K562 (cell line): ENCODE data around the gene DHRS12. TPM values are rescaled to one million over a fixed set of nuclear protein-coding genes. Genes with fewer than 3 reads are reported as not detected.

Experiments used
- ATAC-seq: fragments of 200-7000 bp; cut with Tn5 transposase; 3 replicates; pipeline ENCODE4 v1.9.1; 2020; ENCODE audit warnings: moderate library complexity
- BruUV-seq: library from RNA; stranded (reverse); fragments of 400-500 nt; replicated peaks from 2 replicates; lab custom pipeline; 2021; lab: Mats Ljungman, UMichigan
- CTCF ChIA-PET: fragments of 300-600 bp; formaldehyde crosslinking; extraction: SDS; loops from one replicate; lab custom pipeline; 2021; ENCODE audit warnings: low intra/inter-chr PET ratio; lab: Yijun Ruan, JAX
- POLR2A ChIA-PET: fragments of 300-600, 350-650 bp; sonication (Branson Sonifier 250); formaldehyde crosslinking; extraction: SDS; loops from one replicate; lab custom pipeline; 2021; ENCODE audit warnings: antibody characterized with exemption, inconsistent platforms; lab: Yijun Ruan, JAX
- DNase-seq, 4 experiments: peaks; one replicate each; pipeline versions ENCODE4 v3.0.0 to v3.0.0-alpha.2; 2011 to 2018; ENCODE audit warnings: low spot score in 3 of 4, mixed read lengths in 3 of 4; ENCODE audit errors: extremely low read depth in 1 of 4
- FAIRE-seq: peaks from 2 replicates; lab custom pipeline; 2011; peaks lifted over from hg19 to GRCh38; lab: Jason Lieb, UNC
- H2AFZ ChIP-seq: 2 replicates; pipeline ENCODE4 v1.6.0; 2011; ENCODE audit warnings: low read depth, low read length, control low read depth, inconsistent platforms
- H3K27ac ChIP-seq: fragments of 200-600 bp; 3 replicates; pipeline ENCODE4 v1.8.0; 2011; ENCODE audit warnings: low read depth, mild to moderate bottlenecking, control low read depth, inconsistent platforms, low read length, moderate library complexity, mixed read lengths; ENCODE audit errors: extremely low read depth
- H3K27me3 ChIP-seq, 2 experiments: fragments of 300-600 bp in 1 of 2; 2 replicates in 1 of 2; 3 replicates in 1 of 2; pipeline versions ENCODE4 v1.6.0 to v1.8.0; 2011; ENCODE audit warnings: inconsistent platforms in 2 of 2, low read length in 2 of 2, mild to moderate bottlenecking in 1 of 2, mixed read lengths in 1 of 2, moderate library complexity in 1 of 2; ENCODE audit not compliant: control insufficient read depth in 2 of 2, insufficient read depth in 2 of 2
- H3K36me3 ChIP-seq: fragments of 300-600 bp; 3 replicates; pipeline ENCODE4 v1.8.0; 2011; ENCODE audit warnings: mild to moderate bottlenecking, low read length, inconsistent platforms; ENCODE audit not compliant: control insufficient read depth, insufficient read depth
- H3K4me1 ChIP-seq, 2 experiments: fragments of 200-600 bp in 1 of 2; replicated peaks in 1 of 2; 2 replicates in 1 of 2; 3 replicates in 1 of 2; pipeline versions ENCODE4 v1.5.1 to v1.8.0; 2011; ENCODE audit warnings: inconsistent platforms in 2 of 2, low read length in 2 of 2, mild to moderate bottlenecking in 1 of 2, mixed read lengths in 1 of 2, moderate library complexity in 1 of 2; ENCODE audit not compliant: control insufficient read depth in 2 of 2, insufficient read depth in 2 of 2
- H3K4me2 ChIP-seq: 2 replicates; pipeline ENCODE4 v1.6.1; 2011; ENCODE audit warnings: low read length, control low read depth, inconsistent platforms, mixed read lengths; ENCODE audit not compliant: insufficient read depth
- H3K4me3 ChIP-seq: fragments of 200-600 bp; sonication (generic), shearing (Covaris generic); 2 replicates; pipeline ENCODE4 v1.5.1; 2016; ENCODE audit warnings: control low read depth, inconsistent platforms
- H3K79me2 ChIP-seq: fragments of 200-600 bp; 3 replicates; pipeline ENCODE4 v1.8.0; 2011; ENCODE audit warnings: low read length, inconsistent platforms; ENCODE audit not compliant: control insufficient read depth, insufficient read depth
- H3K9ac ChIP-seq, 2 experiments: 2 replicates each; pipeline versions ENCODE4 v1.6.0 to v1.6.1; 2011; ENCODE audit warnings: low read depth in 2 of 2, low read length in 2 of 2, control low read depth in 1 of 2, inconsistent platforms in 1 of 2, mild to moderate bottlenecking in 1 of 2, mixed read lengths in 1 of 2; ENCODE audit not compliant: insufficient read depth in 1 of 2
- H3K9me1 ChIP-seq: one replicate; pipeline ENCODE4 v1.6.0; 2011; ENCODE audit warnings: inconsistent platforms, mild to moderate bottlenecking, low read length, moderate library complexity; ENCODE audit not compliant: control insufficient read depth, insufficient read depth
- H3K9me3 ChIP-seq: replicated peaks from 2 replicates; pipeline ENCODE4 v1.5.1; 2011; ENCODE audit warnings: low read depth, low read length, inconsistent platforms; ENCODE audit not compliant: control insufficient read depth, insufficient read depth
- H4K20me1 ChIP-seq: replicated peaks from 2 replicates; pipeline ENCODE4 v1.6.1; 2011; ENCODE audit warnings: low read length, inconsistent platforms, mixed read lengths; ENCODE audit not compliant: control insufficient read depth, insufficient read depth
- C11orf30 ChIP-seq: fragments of 450-650 bp; IDR thresholded peaks from 2 replicates; pipeline ENCODE4 v1.6.1; 2016; ENCODE audit warnings: low read depth, mild to moderate bottlenecking
- HDAC8 ChIP-seq: fragments of 450-650 bp; IDR thresholded peaks from 2 replicates; pipeline ENCODE4 v1.6.1; 2016; ENCODE audit warnings: mild to moderate bottlenecking, missing genetic modification characterization, moderate library complexity, missing compliant biosample characterization
- KAT7 ChIP-seq: sonication (generic); formaldehyde crosslinking; IDR thresholded peaks from 2 replicates; pipeline ENCODE4 v1.8.0; 2022; ENCODE audit warnings: missing genetic modification reagents, mild to moderate bottlenecking, borderline replicate concordance
- KDM5B ChIP-seq: fragments of 200-600 bp; sonication (generic); IDR thresholded peaks from 2 replicates; pipeline ENCODE4 v1.6.1; 2012; ENCODE audit warnings: low read depth, mild to moderate bottlenecking, moderate library complexity, low read length, control low read depth, inconsistent platforms; ENCODE audit not compliant: insufficient replicate concordance
- NFRKB ChIP-seq: fragments of 450-650 bp; IDR thresholded peaks from 2 replicates; pipeline ENCODE4 v1.6.1; 2016; ENCODE audit warnings: low read depth
- SIRT6 ChIP-seq: IDR thresholded peaks from one replicate; pipeline ENCODE4 v1.6.1; 2012; ENCODE audit warnings: low read depth, mild to moderate bottlenecking, control low read depth, inconsistent platforms, low read length, moderate library complexity
- TARDBP ChIP-seq: fragments of 450-650 bp; IDR thresholded peaks from 2 replicates; pipeline ENCODE4 v1.6.1; 2016
- ZBTB1 ChIP-seq: sonication (generic); formaldehyde crosslinking; IDR thresholded peaks from 2 replicates; pipeline ENCODE4 v1.8.1; 2023; ENCODE audit warnings: missing genetic modification reagents, low read depth, mild to moderate bottlenecking, borderline replicate concordance
- WGBS: fragments of 100-300 bp; shearing (Covaris generic); methylation state at CpG from one replicate; pipeline ENCODE4 v1.1.6; 2016; ENCODE audit warnings: low coverage, mixed read lengths; ENCODE audit not compliant: insufficient coverage; ENCODE audit errors: missing lambda C conversion rate; 5-methylcytosine and 5-hydroxymethylcytosine counted together
- in situ Hi-C: fragments of 300-500 bp; cut with MboI; formaldehyde crosslinking; loops from 4 replicates; pipeline ENCODE4 v1.15.0; 2018; ENCODE audit warnings: inconsistent platforms, mixed read lengths
- intact Hi-C: fragments of 100-400 bp; cut with micrococcal nuclease; formaldehyde crosslinking; loops from 2 replicates; pipeline ENCODE4 v1.14.2; 2022
- polyA plus RNA-seq, 8 experiments: library from polyadenylated mRNA; depleted of rRNA in 4 of 8; stranded (reverse) in 5 of 8; unstranded in 3 of 8; fragments of >200 nt; fragmentation: Nextera tagmentation in 2 of 8; fragmentation: Illumina TruSeq in 1 of 8; extraction: Ambion mirVana in 2 of 8; extraction: Trizol in 1 of 8; gene quantifications; 2 replicates each; pipeline versions ENCODE4 v1.2.1 to v1.2.3, GENCODE V29; 2011 to 2014; ENCODE audit warnings: inconsistent platforms in 1 of 8, missing spikeins in 1 of 8
- total RNA-seq, 7 experiments: library from RNA; depleted of rRNA in 6 of 7; stranded (reverse); fragments of >200 nt in 6 of 7; fragmentation: Illumina TruSeq in 2 of 7; extraction: Trizol in 2 of 7; gene quantifications; 2 replicates each; pipeline versions ENCODE4 v1.2.1 to v1.2.3, GENCODE V29; 2011 to 2021; ENCODE audit warnings: low replicate concordance in 1 of 7
- TF ChIP-seq, protein P1 (sequence below): IDR thresholded peaks from 2 replicates; pipeline ENCODE4 v1.6.1; 2011; ENCODE audit not compliant: insufficient read length; ENCODE audit errors: extremely low read depth
- TF ChIP-seq, protein P2 (sequence below): sonication (generic); formaldehyde crosslinking; IDR thresholded peaks from 2 replicates; pipeline ENCODE4 v1.8.0; 2022; ENCODE audit warnings: mild to moderate bottlenecking, missing genetic modification reagents
- TF ChIP-seq, protein P3 (sequence below): fragments of 250-450 bp; sonication (Bioruptor Pico); IDR thresholded peaks from 2 replicates; pipeline ENCODE4 v1.4.0; 2020

The DHRS12 gene
- total and polyA plus RNA-seq, 9 of the 15 experiments (the other 6 are each of a cell fraction or from before 2014, with no cell fraction given) = 0.62 to 2.7 (median 0.98) TPM

DNA sequence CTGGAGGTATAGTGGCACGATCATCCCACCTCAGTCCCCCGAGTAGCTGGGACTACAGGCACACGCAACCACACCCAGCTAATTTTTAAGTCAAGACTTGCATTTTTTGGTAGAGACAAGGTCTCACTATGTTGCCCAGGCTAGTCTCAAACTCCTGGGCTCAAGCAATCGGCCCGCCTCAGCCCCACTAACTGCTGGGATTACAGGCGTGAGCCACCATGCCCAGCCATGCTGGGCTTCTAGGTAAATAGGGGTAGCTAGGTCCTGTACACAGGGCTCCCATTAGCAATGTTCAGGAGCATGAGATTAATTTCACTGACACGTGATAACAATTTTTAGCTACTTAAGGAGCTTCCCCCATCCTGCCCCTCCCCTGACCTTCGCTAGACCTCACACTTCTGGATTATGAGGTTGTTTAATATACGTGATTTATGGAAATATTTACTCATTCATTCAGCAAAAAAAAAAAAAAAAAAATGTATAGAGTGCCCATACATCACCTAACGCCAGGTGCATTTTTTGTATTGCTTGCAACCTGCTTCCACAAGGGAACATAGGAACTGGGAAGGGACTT, 21.8 kb upstream of the DHRS12 start:
- no peaks in the 10 kb centered on the region for H3K36me3 ChIP-seq
- H4K20me1 ChIP-seq = no peaks in the 10 kb centered on the region
- ATAC-seq (no peak), FAIRE-seq (no peak)
- no peaks in the 10 kb centered on the region for H3K9me3 ChIP-seq
- H3K4me3 ChIP-seq = no peak overlapping the region
- H3K9me1 ChIP-seq = no peaks in the 10 kb centered on the region
- no TSS peak for BruUV-seq
- no peaks in the 10 kb centered on the region; a peak in 1 of 5 replicates for H3K4me1 ChIP-seq
- no peak overlapping the region for H3K27ac ChIP-seq
- H3K4me2 ChIP-seq = no peak overlapping the region
- CTCF ChIA-PET = no interaction called here
- no peak overlapping the region for H2AFZ ChIP-seq
- H3K79me2 ChIP-seq = no peaks in the 10 kb centered on the region
- H3K9ac ChIP-seq = no peak overlapping the region
- no peak for TF ChIP-seq SIRT6
- TF ChIP-seq, protein P1, sequence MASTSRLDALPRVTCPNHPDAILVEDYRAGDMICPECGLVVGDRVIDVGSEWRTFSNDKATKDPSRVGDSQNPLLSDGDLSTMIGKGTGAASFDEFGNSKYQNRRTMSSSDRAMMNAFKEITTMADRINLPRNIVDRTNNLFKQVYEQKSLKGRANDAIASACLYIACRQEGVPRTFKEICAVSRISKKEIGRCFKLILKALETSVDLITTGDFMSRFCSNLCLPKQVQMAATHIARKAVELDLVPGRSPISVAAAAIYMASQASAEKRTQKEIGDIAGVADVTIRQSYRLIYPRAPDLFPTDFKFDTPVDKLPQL = no peak
- no peak for TF ChIP-seq KDM5B
- TF ChIP-seq NFRKB = no peak
- no peak for TF ChIP-seq C11orf30
- TF ChIP-seq, protein P2, sequence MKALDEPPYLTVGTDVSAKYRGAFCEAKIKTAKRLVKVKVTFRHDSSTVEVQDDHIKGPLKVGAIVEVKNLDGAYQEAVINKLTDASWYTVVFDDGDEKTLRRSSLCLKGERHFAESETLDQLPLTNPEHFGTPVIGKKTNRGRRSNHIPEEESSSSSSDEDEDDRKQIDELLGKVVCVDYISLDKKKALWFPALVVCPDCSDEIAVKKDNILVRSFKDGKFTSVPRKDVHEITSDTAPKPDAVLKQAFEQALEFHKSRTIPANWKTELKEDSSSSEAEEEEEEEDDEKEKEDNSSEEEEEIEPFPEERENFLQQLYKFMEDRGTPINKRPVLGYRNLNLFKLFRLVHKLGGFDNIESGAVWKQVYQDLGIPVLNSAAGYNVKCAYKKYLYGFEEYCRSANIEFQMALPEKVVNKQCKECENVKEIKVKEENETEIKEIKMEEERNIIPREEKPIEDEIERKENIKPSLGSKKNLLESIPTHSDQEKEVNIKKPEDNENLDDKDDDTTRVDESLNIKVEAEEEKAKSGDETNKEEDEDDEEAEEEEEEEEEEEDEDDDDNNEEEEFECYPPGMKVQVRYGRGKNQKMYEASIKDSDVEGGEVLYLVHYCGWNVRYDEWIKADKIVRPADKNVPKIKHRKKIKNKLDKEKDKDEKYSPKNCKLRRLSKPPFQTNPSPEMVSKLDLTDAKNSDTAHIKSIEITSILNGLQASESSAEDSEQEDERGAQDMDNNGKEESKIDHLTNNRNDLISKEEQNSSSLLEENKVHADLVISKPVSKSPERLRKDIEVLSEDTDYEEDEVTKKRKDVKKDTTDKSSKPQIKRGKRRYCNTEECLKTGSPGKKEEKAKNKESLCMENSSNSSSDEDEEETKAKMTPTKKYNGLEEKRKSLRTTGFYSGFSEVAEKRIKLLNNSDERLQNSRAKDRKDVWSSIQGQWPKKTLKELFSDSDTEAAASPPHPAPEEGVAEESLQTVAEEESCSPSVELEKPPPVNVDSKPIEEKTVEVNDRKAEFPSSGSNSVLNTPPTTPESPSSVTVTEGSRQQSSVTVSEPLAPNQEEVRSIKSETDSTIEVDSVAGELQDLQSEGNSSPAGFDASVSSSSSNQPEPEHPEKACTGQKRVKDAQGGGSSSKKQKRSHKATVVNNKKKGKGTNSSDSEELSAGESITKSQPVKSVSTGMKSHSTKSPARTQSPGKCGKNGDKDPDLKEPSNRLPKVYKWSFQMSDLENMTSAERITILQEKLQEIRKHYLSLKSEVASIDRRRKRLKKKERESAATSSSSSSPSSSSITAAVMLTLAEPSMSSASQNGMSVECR (CRISPR knock-in tag) = no peak
- TF ChIP-seq HDAC8 (tag) = no peak
- no peak for TF ChIP-seq TARDBP
- TF ChIP-seq, protein P3, sequence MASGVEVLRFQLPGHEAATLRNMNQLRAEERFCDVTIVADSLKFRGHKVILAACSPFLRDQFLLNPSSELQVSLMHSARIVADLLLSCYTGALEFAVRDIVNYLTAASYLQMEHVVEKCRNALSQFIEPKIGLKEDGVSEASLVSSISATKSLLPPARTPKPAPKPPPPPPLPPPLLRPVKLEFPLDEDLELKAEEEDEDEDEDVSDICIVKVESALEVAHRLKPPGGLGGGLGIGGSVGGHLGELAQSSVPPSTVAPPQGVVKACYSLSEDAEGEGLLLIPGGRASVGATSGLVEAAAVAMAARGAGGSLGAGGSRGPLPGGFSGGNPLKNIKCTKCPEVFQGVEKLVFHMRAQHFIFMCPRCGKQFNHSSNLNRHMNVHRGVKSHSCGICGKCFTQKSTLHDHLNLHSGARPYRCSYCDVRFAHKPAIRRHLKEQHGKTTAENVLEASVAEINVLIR (CRISPR knock-in tag) = no peak
- TF ChIP-seq ZBTB1 = no peak
- no peak for TF ChIP-seq KAT7
- TF ChIP-seq, all 486 proteins: peak for 0
- intact Hi-C loops (no loop called here), in situ Hi-C loops (loop anchor here (10.0 kb wide), 1 partner anchor 299 kb away; the partner anchor contains the start of gene NEK5)
- POLR2A ChIA-PET = interaction anchor here (0.7 kb wide), 1 partner anchor 15 kb away, joined by 3 read pairs; no protein-coding TSS in a partner anchor
- WGBS = 32% methylated on average over 8 of the region's 10 CpGs
- DNase-seq = no peak
- peaks cover 5 to 35% of the 10 kb centered on the region in 2 experiments; a peak in 4 of 5 replicates for H3K27me3 ChIP-seq
